Mesothelial cell of epicardium (in vitro differentiated cells): ENCODE results near the gene TAF10. TPM values are rescaled to one million over a fixed set of nuclear protein-coding genes. Genes with fewer than 3 reads are reported as not detected.

Source experiments
- DNase-seq, 2 experiments: peaks; one replicate each; pipeline ENCODE4 v3.0.0; 2021; ENCODE audit warnings: low spot score in 2 of 2; ENCODE audit not compliant: unreplicated experiment in 2 of 2
- H3K27ac Mint-ChIP-seq: 2 replicates; pipeline ENCODE4 v1.8.0; 2021; ENCODE audit warnings: mixed read lengths
- H3K27me3 Mint-ChIP-seq: 2 replicates; pipeline ENCODE4 v1.8.0; 2021; ENCODE audit warnings: low read depth, mixed read lengths
- H3K36me3 Mint-ChIP-seq: 2 replicates; pipeline ENCODE4 v1.8.0; 2021; ENCODE audit warnings: mixed read lengths
- H3K4me1 Mint-ChIP-seq: 2 replicates; pipeline ENCODE4 v1.8.0; 2021; ENCODE audit warnings: mixed read lengths
- H3K4me3 Mint-ChIP-seq: 2 replicates; pipeline ENCODE4 v1.8.0; 2021; ENCODE audit warnings: mild to moderate bottlenecking, moderate library complexity, mixed read lengths
- H3K9me3 Mint-ChIP-seq: 2 replicates; pipeline ENCODE4 v1.8.0; 2021; ENCODE audit warnings: mixed read lengths
- CTCF ChIP-seq: fragments of 200-600 bp; sonication (generic); IDR thresholded peaks from one replicate; pipeline ENCODE4 v1.5.0; 2021; ENCODE audit warnings: antibody characterized with exemption; ENCODE audit not compliant: unreplicated experiment
- total RNA-seq: library from RNA; stranded (reverse); gene quantifications from 3 replicates; pipeline ENCODE4 v1.2.1, GENCODE V29; 2021

Gene TAF10
- total RNA-seq, 1 donor from 2014 or later, result 119 TPM

GRCh38 chr11:6620636-6621035 lies 8.6 kb upstream of the TAF10 start:
- peaks cover 11% of the 10 kb centered on the region for H3K36me3 Mint-ChIP-seq
- H3K9me3 Mint-ChIP-seq, result no peaks in the 10 kb centered on the region
- no peak overlapping the region for H3K4me3 Mint-ChIP-seq
- H3K27ac Mint-ChIP-seq, result no peak overlapping the region
- no peak for DNase-seq
- no peaks in the 10 kb centered on the region for H3K27me3 Mint-ChIP-seq
- TF ChIP-seq CTCF, result no peak
- H3K4me1 Mint-ChIP-seq, result no peaks in the 10 kb centered on the region

DNA sequence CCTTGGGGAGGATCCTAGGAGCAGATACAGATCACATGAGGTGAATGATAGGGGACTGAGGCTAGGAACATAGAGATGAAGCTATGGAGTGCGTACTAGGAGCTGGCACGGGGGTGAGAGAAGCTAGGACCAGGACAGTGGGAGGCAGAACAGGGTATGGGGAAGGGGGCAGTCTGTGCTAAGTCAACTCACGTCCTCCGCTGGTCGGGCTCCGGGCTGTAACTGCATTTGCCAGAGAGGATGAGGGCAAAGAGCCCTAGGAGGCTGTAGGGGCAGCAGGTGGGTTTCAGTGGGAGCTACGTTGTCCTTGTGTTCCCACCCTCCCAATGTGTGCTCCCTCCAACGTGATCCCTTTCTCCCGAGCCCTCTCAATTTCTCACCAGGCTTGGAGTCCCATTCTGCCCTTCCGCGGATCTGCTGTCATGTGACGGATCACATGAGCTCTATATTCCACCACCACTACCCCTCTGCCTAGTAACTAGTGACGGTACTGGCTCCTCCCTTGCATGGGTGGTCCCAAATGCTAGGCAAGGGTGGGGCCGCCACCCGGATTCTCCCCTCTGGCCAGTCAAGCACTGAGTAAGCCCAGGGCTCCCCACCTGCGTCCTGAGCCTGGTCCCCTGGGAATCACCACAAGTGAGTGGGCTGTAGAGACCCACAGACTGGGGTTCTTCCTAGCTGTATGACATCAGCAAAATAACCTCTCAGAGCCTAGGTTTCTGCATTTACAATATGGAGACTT lies 7.2 kb upstream of the TAF10 start, which contains the start of gene TPP1:
TSS of gene TPP1 (minus strand) at position 419 of the 742 bp plus-strand sequence. CDS start at position 397, 22 bp downstream.
- no peak for TF ChIP-seq CTCF
- peaks cover 5% of the 10 kb centered on the region for H3K36me3 Mint-ChIP-seq
- H3K27me3 Mint-ChIP-seq, result no peaks in the 10 kb centered on the region
- no peaks in the 10 kb centered on the region for H3K4me1 Mint-ChIP-seq
- H3K4me3 Mint-ChIP-seq, result no peak within 1 kb of the TSS
- no peaks in the 10 kb centered on the region for H3K9me3 Mint-ChIP-seq
- DNase-seq, result peak; percentile 76 to 88
- no peak within 1 kb of the TSS for H3K27ac Mint-ChIP-seq

DNA sequence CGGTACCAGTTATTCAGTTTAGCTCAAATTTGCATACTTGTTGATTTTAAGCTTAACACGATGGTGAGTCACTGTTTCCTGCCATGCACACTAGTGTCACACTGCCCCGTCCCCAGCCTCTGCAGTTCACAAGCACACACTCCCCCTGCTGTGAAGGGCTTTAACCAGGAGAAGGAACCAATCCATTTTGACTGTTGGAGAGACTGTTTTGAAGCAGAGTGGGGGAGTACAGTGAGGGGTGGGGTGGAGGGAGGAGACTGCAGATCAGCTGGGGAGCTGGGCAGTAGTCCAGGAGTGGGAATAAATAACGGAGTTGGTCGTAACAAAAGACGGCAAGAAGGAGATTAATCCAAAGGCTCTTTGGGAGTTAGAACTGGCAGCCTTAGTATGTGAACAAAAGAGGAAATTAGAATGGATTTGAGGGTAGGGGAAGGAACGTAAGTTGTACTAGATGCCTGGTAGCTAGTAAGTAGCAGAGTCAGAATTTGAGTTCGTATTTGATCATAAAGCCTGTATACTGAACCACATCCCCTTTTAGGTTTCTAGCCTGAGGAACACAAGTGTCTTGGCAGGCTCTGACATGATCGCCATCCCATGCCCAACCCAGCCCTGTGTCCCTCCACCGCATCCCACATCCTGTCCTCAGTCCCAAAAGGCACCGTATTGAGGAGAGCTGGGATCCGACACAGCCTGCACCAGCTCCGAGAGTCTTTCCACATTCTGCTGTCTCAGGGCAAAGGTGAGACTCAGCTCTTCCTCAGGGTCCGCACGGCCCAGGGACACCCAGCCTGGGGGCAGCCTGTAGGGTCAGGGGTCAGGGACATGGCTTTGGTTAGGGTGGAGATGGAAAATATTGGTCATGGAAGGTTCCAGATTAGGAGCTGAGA lies 6.3 kb upstream of the TAF10 start:
- no peaks in the 10 kb centered on the region for H3K27me3 Mint-ChIP-seq
- H3K27ac Mint-ChIP-seq, result no peak overlapping the region
- no peaks in the 10 kb centered on the region for H3K4me1 Mint-ChIP-seq
- peak in 1 of 2 experiments; percentile 61 for DNase-seq
- no peak for TF ChIP-seq CTCF
- H3K9me3 Mint-ChIP-seq, result no peaks in the 10 kb centered on the region
- peaks cover 3% of the 10 kb centered on the region for H3K36me3 Mint-ChIP-seq
- H3K4me3 Mint-ChIP-seq, result no peak overlapping the region

- H3K9me3 Mint-ChIP-seq, result no peaks in the 10 kb centered on the region
- no peaks in the 10 kb centered on the region for H3K4me1 Mint-ChIP-seq
These were observed 5.3 kb upstream of the TAF10 start for GRCh38 chr11:6617315-6617781.

More at GRCh38 chr11:6617315-6617781, 5.3 kb upstream of the TAF10 start:
- no peak for TF ChIP-seq CTCF
- peak overlapping the region; percentile 5 for H3K4me3 Mint-ChIP-seq
- no peak for DNase-seq
- no peaks in the 10 kb centered on the region for H3K27me3 Mint-ChIP-seq
- no peak overlapping the region for H3K27ac Mint-ChIP-seq
- peaks cover 3% of the 10 kb centered on the region for H3K36me3 Mint-ChIP-seq
